Medulla oblongata (tissue), 1 donor: ENCODE results near the gene TTC39C.

Experiments
- DNase-seq: peaks from one replicate; pipeline ENCODE4 v3.0.0-alpha.2; 2015; ENCODE audit errors: extremely low spot score

The TTC39C gene

GRCh38 chr18:24083550-24083949, 69.0 kb downstream of the TTC39C start:
- DNase-seq = no peak

GRCh38 chr18:24086082-24086481, 71.5 kb downstream of the TTC39C start:
- no peak for DNase-seq

GRCh38 chr18:24089076-24089475, 74.5 kb downstream of the TTC39C start:
- DNase-seq = no peak

GRCh38 chr18:24089515-24090337, 75.2 kb downstream of the TTC39C start:
- no peak for DNase-seq

- DNase-seq = no peak
Measured at GRCh38 chr18:24090876-24091275, 76.3 kb downstream of the TTC39C start.

- no peak for DNase-seq
Measured at GRCh38 chr18:24094561-24094960, 80.0 kb downstream of the TTC39C start.

GRCh38 chr18:24095976-24096375, 81.4 kb downstream of the TTC39C start:
- no peak for DNase-seq

GRCh38 chr18:24103320-24104021, 88.9 kb downstream of the TTC39C start:
- DNase-seq = no peak

GRCh38 chr18:24104486-24104885, 89.9 kb downstream of the TTC39C start:
- no peak for DNase-seq

- no peak for DNase-seq
Measured at GRCh38 chr18:24108641-24109040, 94.1 kb downstream of the TTC39C start.

GRCh38 chr18:24111936-24112335, 97.4 kb downstream of the TTC39C start:
- DNase-seq = no peak

- DNase-seq = no peak
Measured at GRCh38 chr18:24112464-24112863, 97.9 kb downstream of the TTC39C start.

- DNase-seq = no peak
Measured at GRCh38 chr18:24112874-24113615, 98.5 kb downstream of the TTC39C start.

GRCh38 chr18:24114924-24115549, 100.5 kb downstream of the TTC39C start:
- DNase-seq = no peak

- DNase-seq = no peak
Measured at GRCh38 chr18:24115628-24116027, 101.1 kb downstream of the TTC39C start.

- DNase-seq = peak; percentile 87
Measured at GRCh38 chr18:24118750-24119577, 104.4 kb downstream of the TTC39C start.

- no peak for DNase-seq
Measured at GRCh38 chr18:24120676-24121075, 106.1 kb downstream of the TTC39C start.

GRCh38 chr18:24121625-24122024, 107.1 kb downstream of the TTC39C start:
- no peak for DNase-seq

- DNase-seq = no peak
Measured at GRCh38 chr18:24126155-24126961, 111.8 kb downstream of the TTC39C start.

- no peak for DNase-seq
Measured at GRCh38 chr18:24127735-24128134, 113.2 kb downstream of the TTC39C start.
